Dendritic cell treated with granulocyte-macrophage colony-stimulating factor and Interleukin-4, amounts not matched to agents 40 ng/mL and 50 ng/mL, for 4 days (primary cell): ENCODE data around the gene PDE2A.

Experiments used
- H3K27ac Mint-ChIP-seq: one replicate; pipeline ENCODE4 v1.8.0; 2022; ENCODE audit warnings: mild to moderate bottlenecking, mixed read lengths
- H3K27me3 Mint-ChIP-seq: one replicate; pipeline ENCODE4 v1.8.0; 2022; ENCODE audit warnings: mild to moderate bottlenecking, mixed read lengths
- H3K36me3 Mint-ChIP-seq: one replicate; pipeline ENCODE4 v1.8.0; 2022; ENCODE audit warnings: low read depth, mixed read lengths
- H3K4me1 Mint-ChIP-seq: one replicate; pipeline ENCODE4 v1.8.0; 2022; ENCODE audit warnings: low read depth, mixed read lengths
- H3K4me3 Mint-ChIP-seq: one replicate; pipeline ENCODE4 v1.8.0; 2022; ENCODE audit warnings: mild to moderate bottlenecking, moderate library complexity, mixed read lengths
- H3K9me3 Mint-ChIP-seq: one replicate; pipeline ENCODE4 v1.8.0; 2022; ENCODE audit warnings: mixed read lengths
- intact Hi-C: fragments of 100-400 bp; cut with micrococcal nuclease; formaldehyde crosslinking; loops from one replicate; pipeline ENCODE4 v1.15.0; 2022

The PDE2A gene

GRCh38 chr11:72700146-72700545, 25.9 kb upstream of the PDE2A start:
- H3K36me3 Mint-ChIP-seq: peaks cover 100% of the 10 kb centered on the region
- H3K27me3 Mint-ChIP-seq: no peaks in the 10 kb centered on the region
- no peak overlapping the region for H3K4me3 Mint-ChIP-seq
- no peaks in the 10 kb centered on the region for H3K4me1 Mint-ChIP-seq
- H3K27ac Mint-ChIP-seq: no peak overlapping the region
- no peaks in the 10 kb centered on the region for H3K9me3 Mint-ChIP-seq
- intact Hi-C loops: no loop called here

GRCh38 chr11:72697814-72698213, 23.6 kb upstream of the PDE2A start:
- peaks cover 100% of the 10 kb centered on the region for H3K36me3 Mint-ChIP-seq

DNA sequence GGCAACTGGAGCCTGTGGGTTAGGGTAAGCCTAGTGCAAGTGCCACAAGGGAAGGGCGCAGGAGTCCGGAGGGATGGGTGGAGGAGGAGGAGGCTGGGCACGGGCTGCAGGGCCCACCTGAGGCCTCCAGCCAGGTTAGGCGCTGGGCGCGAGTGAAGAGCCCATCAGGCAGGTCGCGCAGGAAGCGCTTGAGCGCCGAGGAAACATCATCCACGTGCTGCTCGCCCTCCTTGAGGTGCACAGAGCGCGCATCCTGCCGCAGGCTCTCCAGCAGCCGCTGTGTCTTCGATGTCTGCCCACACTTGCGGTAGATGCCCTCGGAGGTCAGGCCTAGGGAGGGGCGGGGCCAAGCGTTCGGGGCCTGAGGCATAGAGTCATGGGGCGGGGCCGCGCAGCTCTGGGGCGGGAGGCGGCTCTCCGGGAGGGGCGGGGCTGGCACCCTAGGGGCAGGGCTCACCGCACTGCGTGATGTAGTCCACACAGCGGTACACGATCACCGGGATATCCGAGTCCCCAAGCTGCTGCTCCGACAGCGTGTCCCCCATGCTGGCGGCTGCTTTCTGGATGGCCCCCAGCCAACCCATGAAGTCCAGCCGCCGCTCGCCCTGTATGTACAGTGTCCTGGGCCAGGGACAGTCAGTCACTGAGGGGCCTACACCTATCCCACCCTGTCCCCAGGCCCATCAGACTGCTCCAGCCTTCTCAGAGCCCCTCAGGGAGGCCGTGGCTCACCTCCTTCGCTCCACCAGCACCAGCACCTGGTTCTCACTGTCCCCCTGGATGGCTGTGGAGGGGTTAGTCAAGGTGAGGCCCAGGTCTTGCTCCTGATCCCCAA, 22.9 kb upstream of the PDE2A start:
- H3K36me3 Mint-ChIP-seq: peaks cover 100% of the 10 kb centered on the region
- no peaks in the 10 kb centered on the region for H3K27me3 Mint-ChIP-seq
- H3K4me1 Mint-ChIP-seq: peaks cover 13% of the 10 kb centered on the region
- no peaks in the 10 kb centered on the region for H3K9me3 Mint-ChIP-seq
- H3K4me3 Mint-ChIP-seq: no peak overlapping the region
- no peak overlapping the region for H3K27ac Mint-ChIP-seq
- intact Hi-C loops: no loop called here

More at GRCh38 chr11:72697814-72698213, 23.6 kb upstream of the PDE2A start:
- Mint-ChIP-seq H3K9me3 (no peaks in the 10 kb centered on the region), H3K4me3 (no peak overlapping the region), H3K27me3 (no peaks in the 10 kb centered on the region), H3K27ac (no peak overlapping the region), H3K4me1 (peaks cover 9% of the 10 kb centered on the region)
- intact Hi-C loops: no loop called here

- H3K4me3 Mint-ChIP-seq: no peak overlapping the region
- intact Hi-C loops: no loop called here
- no peaks in the 10 kb centered on the region for H3K27me3 Mint-ChIP-seq
- peaks cover 18% of the 10 kb centered on the region for H3K4me1 Mint-ChIP-seq
- H3K27ac Mint-ChIP-seq: no peak overlapping the region
- H3K36me3 Mint-ChIP-seq: peaks cover 100% of the 10 kb centered on the region
- H3K9me3 Mint-ChIP-seq: no peaks in the 10 kb centered on the region
These were observed 21.1 kb upstream of the PDE2A start for GRCh38 chr11:72695354-72695753.

- H3K27ac Mint-ChIP-seq: no peak overlapping the region
- intact Hi-C loops: no loop called here
- H3K4me1 Mint-ChIP-seq: peaks cover 30% of the 10 kb centered on the region
- H3K4me3 Mint-ChIP-seq: no peak overlapping the region
- no peaks in the 10 kb centered on the region for H3K9me3 Mint-ChIP-seq
- H3K36me3 Mint-ChIP-seq: peaks cover 100% of the 10 kb centered on the region
- no peaks in the 10 kb centered on the region for H3K27me3 Mint-ChIP-seq
These were observed 19.2 kb upstream of the PDE2A start for GRCh38 chr11:72693271-72693968.

DNA sequence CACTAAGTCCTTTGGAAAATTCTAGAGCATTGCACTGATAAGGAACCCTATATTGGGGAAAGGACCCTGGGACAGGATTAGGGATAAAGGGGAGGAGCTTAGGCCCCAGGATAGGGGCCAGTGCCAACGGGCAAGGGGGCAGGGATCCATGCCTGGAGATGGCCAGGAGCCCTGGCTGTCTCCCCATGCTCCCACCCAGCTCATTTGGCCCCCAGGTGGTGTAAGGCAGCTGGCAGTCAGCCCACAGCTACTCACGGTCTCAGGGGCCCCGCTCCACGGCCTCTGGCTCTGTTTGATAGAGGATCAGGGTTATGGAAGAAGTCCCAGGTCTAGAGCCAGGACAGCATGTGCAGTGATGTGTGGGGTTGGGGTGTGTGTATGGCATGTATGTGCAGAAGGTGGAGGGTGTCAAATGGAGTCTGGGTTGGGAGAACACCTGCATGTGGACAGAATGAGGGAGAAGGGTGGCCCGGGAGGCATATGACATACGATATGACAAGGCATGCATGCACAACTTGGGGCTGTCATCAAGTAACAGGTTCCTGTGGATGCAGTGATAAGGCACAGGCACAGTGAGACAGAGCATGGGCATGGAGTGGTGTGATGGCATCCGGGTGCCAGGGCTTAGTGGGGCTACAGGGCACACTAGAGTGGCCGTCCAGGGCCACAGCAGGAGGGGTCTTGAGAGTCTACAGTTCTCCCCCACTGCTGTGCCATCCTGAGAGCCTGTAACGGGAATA, 18.4 kb upstream of the PDE2A start:
- no peaks in the 10 kb centered on the region for H3K9me3 Mint-ChIP-seq
- no peak overlapping the region for H3K4me3 Mint-ChIP-seq
- H3K27me3 Mint-ChIP-seq: no peaks in the 10 kb centered on the region
- peaks cover 33% of the 10 kb centered on the region for H3K4me1 Mint-ChIP-seq
- no peak overlapping the region for H3K27ac Mint-ChIP-seq
- intact Hi-C loops: no loop called here
- peaks cover 100% of the 10 kb centered on the region for H3K36me3 Mint-ChIP-seq

- no peaks in the 10 kb centered on the region for H3K27me3 Mint-ChIP-seq
- intact Hi-C loops: no loop called here
- H3K9me3 Mint-ChIP-seq: no peaks in the 10 kb centered on the region
- peaks cover 50% of the 10 kb centered on the region for H3K4me1 Mint-ChIP-seq
- H3K4me3 Mint-ChIP-seq: no peak overlapping the region
- H3K27ac Mint-ChIP-seq: no peak overlapping the region
- H3K36me3 Mint-ChIP-seq: peaks cover 100% of the 10 kb centered on the region
These were observed 15.9 kb upstream of the PDE2A start for GRCh38 chr11:72690166-72690565.

GRCh38 chr11:72688929-72689328, 14.7 kb upstream of the PDE2A start:
- no peak overlapping the region for H3K4me3 Mint-ChIP-seq
- no peaks in the 10 kb centered on the region for H3K27me3 Mint-ChIP-seq
- no peaks in the 10 kb centered on the region for H3K9me3 Mint-ChIP-seq
- no peak overlapping the region for H3K27ac Mint-ChIP-seq
- H3K4me1 Mint-ChIP-seq: peaks cover 53% of the 10 kb centered on the region
- intact Hi-C loops: no loop called here
- peaks cover 100% of the 10 kb centered on the region for H3K36me3 Mint-ChIP-seq

- Mint-ChIP-seq H3K27ac (no peak overlapping the region), H3K4me1 (peaks cover 54% of the 10 kb centered on the region), H3K4me3 (no peak overlapping the region), H3K9me3 (no peaks in the 10 kb centered on the region), H3K36me3 (peaks cover 100% of the 10 kb centered on the region), H3K27me3 (no peaks in the 10 kb centered on the region)
- intact Hi-C loops: no loop called here
These were observed 14.3 kb upstream of the PDE2A start for GRCh38 chr11:72688486-72688885.

GRCh38 chr11:72687326-72687725, 13.1 kb upstream of the PDE2A start:
- peaks cover 54% of the 10 kb centered on the region for H3K4me1 Mint-ChIP-seq

DNA sequence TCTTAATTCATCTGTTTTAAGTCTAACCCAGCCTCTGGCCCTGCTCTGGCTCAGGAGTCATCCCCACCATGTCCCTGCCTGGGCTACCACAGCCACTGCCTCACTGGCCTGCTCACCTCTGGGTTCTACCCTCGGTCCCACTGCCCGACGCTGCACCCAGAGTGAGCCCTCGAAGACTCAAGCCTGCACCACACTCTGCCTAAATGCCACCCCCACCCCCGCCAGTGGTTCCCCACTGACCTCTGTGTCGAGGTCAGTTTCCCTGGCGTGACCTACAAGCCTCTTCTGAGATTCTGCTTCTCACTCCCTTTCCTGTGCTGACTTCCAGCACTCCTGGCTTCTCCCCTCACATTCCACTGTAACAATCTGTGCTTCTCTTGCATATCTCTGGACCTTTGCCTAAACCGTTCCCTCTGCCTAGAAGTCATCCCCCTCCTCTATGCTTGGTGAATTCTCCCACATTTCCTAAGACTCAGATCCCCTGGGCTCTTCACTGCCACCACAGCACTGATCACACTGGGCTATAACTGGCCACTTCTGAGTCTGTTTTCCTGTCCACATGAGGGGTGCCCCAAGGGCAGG, 12.5 kb upstream of the PDE2A start:
- Mint-ChIP-seq H3K27me3 (no peaks in the 10 kb centered on the region), H3K4me3 (no peak overlapping the region), H3K9me3 (no peaks in the 10 kb centered on the region), H3K36me3 (peaks cover 100% of the 10 kb centered on the region), H3K27ac (peak overlapping the region; percentile 42), H3K4me1 (peaks cover 60% of the 10 kb centered on the region)
- intact Hi-C loops: no loop called here

More at GRCh38 chr11:72687326-72687725, 13.1 kb upstream of the PDE2A start:
- Mint-ChIP-seq H3K27ac (peak overlapping the region; percentile 42), H3K27me3 (no peaks in the 10 kb centered on the region), H3K4me3 (no peak overlapping the region), H3K9me3 (no peaks in the 10 kb centered on the region), H3K36me3 (peaks cover 100% of the 10 kb centered on the region)
- intact Hi-C loops: no loop called here

GRCh38 chr11:72685560-72686480, 11.6 kb upstream of the PDE2A start:
- Mint-ChIP-seq H3K36me3 (peaks cover 92% of the 10 kb centered on the region), H3K27me3 (peaks cover 5% of the 10 kb centered on the region), H3K4me3 (no peak overlapping the region), H3K27ac (peak overlapping the region; percentile 42), H3K4me1 (peaks cover 64% of the 10 kb centered on the region), H3K9me3 (no peaks in the 10 kb centered on the region)
- intact Hi-C loops: no loop called here
